GM19452 (cell line): ENCODE measurements around the gene TRIM45.
"Not testable (repeated sequence)": the region's sequence is repeated elsewhere in the genome, so short reads cannot be mapped to it uniquely, and the experiment has no call there.

Experiments
- ATAC-seq: cut with Tn5 transposase; IDR thresholded peaks from one replicate; pipeline ENCODE4 v1.9.1; 2021; ENCODE audit not compliant: unreplicated experiment

TRIM45 gene

DNA sequence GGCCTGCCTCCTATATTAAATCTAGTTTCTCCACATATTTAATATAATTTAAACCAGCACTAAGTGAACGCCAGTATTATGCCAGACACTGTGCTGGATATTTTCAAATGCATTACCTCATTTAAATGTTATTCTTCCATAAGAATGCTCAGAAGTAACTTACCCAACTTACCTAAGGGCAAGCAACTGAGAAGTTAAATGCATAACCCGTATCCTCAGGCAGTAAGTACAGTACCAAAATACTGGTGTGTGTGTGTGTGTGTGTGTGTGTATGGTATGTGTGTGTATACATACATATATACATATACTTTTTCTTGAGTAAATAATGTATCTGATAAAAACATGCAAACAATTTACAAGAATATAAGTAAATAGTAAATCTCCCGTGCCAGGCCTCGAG, 9.0 kb upstream of the TRIM45 start:
- ATAC-seq = no peak

DNA sequence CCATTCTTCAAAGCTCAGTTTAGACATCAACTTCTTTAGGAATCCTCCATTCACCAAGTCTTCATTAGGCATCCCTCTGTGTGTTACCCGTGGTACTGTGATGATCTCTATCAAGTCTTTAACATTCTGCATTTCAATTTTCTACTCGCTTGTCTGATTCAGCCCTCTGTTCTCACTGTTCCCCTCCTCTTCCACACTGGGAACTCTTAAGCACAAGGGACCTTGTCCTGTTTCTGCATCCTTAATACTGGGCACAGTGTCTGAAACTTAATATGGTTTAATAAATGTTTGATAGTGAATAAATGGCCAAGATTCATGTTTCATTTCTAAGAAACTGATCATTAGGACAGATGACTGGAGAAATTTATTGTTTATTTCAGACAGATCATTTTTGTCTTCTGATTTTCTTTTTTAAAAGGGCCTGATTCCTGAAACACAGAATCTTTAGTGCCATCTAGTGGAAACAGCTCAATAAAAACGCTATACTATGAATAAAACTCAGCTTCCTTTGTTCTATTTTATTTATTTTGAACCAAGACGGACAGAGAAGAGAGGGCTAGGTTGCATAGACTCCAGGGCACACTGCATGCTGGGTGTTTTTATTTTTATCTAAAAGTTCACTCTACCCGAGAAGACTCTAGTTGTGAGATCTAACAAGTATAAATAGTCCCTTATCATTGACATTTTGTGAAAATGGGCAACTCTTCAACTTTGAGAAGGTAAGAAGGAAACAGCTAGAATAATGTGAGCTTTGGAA, 7.0 kb upstream of the TRIM45 start:
- ATAC-seq = no peak

DNA sequence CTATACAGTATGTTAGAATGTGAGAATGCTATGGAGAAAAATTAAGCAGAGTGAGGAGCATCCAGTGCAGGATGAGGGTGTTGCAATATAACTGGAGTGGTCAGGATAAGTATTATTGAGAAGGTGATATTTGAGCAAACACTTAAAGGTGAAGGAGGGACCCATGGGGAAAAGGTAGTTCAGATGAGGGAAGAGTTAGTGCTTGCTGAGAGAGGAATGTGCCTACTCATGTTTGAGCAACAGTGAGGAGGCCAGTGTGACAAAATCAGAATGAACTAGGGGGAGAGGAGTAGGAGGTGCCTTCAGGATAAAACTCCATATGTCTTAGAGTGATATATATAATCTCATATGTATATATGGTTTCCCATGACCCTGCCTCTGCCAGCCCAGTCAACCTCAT, 6.2 kb upstream of the TRIM45 start:
- no peak for ATAC-seq

DNA sequence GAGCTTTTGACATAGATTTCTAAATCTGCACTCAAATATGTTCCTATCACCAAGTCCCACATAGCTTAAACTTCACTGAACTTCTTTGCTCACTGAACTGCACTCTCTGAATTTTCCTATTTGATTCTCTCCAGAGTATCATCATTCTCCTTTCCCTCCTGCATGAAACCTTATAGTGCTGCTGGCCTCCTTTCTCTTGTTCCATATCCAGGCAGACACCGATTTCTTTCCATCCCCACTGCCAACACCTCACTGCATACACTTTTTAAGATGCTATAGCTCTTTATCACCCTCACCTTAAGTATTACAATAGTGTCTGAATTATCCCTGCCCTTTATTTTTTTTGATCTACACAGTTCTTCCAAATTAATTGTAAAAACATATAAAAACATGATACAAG, 3.1 kb upstream of the TRIM45 start:
- no peak for ATAC-seq

DNA sequence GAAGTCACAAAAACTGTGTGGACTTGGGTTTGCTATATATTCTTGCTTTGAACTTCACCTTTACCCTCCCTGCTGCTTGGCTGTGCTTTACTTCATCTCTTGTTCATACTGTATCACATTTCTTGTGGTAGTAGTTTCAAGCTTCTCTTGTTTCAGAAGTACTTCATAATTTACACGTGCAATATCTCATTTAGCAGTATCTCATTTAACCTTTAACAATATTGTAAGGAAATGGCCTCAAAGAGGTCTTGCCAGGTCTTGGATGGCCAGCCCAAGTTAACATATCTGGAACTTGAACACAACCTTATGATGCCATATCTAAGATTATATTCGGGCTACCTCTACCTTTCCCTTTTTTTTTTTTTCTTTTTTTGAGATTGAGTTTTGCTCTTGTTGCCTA, 1.7 kb upstream of the TRIM45 start:
- ATAC-seq = no peak

DNA sequence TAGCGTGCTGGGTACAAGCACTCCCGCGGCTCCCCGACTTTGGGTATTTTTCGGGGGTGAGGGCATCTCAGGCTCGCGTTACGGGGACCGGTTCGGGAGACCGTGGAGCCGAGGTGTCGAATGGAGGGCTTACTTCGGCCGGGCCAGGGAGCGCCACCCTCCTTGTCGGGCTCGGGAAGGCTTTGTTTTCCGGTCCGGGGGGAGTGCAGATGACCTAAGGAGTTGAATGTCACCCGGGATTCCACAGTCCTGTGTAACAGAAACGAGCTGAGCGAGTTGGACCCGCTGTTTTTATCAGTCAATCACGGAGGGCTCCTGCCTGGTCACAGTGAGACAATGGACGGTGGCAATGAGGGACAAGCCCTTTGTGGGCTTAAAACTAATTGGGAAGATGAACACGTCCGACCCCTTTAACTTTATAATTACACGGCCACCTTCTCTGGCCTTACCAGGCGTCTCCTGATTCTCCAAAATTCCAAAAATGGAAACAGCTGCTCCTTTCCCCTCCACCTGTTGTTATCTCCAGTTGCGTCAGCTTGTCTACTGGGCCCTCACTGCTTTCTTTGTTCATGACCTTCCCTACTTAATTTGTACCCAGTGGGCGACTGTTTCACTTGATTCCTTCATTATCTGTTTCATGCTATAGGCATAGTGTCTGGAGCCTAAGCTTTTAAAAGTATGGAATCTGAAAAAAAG, 929 bp upstream of the TRIM45 start:
- no peak for ATAC-seq

DNA sequence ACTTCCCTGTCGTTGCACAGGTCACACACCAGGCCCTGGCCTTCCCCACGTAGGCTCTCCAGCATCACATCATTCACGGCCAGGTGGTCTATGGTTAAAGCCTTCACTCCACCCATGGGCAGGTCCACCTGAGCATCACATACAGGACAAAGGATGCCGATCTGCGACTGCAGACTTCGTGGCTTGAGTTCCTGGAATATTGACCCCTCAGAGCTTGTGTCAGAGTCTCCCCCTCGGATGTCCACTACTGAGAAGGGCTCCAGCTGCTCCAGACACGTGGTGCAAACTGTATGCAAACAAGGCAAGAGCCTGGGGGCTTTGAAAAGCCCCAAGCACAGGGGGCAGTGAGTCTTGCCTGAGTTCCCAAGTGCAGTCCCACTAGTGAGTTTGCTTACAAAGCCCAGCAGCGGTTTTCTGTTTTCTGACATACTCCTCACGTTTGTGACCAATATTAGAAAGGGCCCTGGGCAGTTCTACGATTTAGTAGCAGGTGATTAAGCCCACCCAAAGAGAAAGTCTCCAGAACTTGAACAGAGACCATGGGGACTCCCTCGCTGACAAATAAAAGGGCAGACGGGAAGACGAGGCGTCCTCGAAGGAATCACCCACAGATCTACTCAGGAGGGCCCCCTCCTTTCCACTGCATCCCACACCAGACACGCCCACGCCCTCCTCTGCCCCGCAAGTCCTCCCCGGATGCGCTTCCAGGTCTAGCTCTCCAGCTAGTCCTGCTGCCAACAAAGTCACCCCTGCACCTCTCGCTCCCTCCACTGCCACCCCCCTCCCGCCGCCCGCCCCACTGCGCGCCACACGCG, 568 bp downstream of the TRIM45 start:
- no peak for ATAC-seq

DNA sequence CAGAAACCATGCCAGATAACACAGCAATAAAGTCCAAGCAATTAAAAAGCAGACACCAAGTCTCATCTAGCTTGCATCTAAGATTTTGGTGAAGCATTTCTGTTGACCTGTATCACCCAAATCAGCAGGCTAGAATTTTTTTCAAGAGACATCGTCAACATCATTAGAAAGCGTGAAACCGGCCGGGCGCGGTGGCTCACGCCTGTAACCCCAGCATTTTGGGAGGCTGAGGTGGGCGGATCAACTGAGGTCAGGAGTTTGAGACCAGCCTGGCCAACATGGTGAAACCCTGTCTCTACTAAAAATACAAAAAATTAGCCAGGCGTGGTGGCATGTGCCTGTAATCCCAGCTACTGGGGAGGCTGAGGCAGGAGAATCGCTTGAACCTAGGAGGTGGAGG, 2.4 kb downstream of the TRIM45 start:
- ATAC-seq = not testable (repeated sequence)

DNA sequence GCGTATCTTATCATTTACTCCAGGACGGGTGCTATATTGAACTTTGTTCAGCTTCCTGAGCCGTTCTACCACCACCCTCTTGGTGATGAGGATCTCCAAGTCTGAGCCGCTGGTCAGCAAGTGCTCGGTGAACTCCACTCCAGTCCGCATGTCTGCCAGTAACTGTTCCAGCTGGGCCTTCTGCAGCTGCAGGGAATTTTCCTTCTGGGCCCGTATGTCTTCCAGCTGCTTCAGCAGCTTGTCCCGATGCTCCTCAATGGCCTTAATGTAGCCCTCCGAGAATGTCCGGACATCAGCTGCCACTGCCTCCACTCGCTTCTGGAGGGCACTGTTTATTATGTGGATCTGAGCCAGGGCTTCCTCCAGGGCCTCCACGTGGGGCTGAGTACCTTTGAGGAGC, 3.4 kb downstream of the TRIM45 start:
- no peak for ATAC-seq

DNA sequence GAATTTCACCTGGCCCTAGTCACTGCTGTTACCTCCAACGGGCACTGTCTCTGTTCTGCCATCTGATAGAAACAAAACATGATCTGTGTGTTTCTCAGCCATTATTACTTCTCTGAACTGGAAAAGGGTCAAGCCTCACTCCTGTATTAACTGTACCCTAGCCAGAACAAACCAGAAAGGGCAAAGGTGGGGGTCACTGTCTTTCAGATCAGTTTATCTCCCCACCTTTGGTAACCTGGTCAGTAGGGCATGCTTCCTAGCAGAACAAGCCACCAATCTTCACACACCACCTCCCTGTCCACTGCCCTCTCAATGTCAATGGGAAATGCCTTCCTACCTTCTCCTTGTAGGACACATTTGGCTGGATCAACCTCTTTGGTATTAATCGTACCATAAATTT, 3.9 kb downstream of the TRIM45 start:
- ATAC-seq = no peak

DNA sequence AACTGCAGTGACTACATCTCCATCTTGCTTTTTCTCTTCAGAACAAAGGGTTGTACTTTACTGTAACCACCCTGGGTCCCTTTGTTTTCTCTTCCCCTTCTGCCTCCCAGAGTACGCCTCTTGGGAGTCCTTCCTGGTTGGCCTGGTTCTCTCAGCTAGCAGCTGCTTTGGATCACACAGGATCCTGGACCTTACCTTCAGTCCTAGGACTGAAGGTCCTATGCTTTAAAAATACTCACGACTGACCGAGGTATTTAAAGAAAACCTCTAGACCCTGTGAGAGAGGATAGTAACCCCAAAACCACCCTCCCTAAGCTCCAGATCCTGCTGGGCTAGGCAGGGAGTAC, 4.8 kb downstream of the TRIM45 start:
- no peak for ATAC-seq

DNA sequence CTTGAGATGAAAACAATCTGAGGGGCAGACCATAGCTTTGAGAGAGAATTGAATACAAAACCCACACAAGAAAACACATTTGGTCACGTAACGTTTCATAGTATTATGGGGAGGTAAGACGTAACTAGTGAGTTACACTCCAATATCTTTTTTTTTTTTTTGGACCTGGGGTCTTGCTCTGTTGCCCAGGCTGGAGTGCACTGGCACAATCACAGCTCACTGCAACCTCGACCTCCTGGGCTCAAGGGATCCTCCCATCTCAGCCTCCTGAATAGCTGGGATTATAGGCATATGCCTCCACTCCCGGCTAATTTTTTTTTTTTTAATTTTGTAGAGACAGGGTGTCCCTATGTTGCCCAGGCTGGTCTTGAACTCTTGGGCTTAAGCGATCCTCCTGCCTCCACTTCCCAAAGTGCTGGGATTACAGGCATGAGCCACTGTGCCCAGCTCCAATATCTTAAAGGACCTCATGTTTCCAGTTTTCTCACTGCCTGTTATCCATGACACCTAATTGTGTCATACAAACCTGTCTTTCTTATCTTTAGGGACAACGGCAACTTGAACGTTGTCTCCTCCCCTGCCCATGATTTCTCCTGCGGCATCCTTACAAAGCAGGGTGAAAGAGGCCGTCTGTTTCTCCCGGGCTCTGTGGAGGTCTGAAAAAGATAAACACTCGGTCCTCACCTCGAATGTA, 5.3 kb downstream of the TRIM45 start:
- ATAC-seq = no peak

DNA sequence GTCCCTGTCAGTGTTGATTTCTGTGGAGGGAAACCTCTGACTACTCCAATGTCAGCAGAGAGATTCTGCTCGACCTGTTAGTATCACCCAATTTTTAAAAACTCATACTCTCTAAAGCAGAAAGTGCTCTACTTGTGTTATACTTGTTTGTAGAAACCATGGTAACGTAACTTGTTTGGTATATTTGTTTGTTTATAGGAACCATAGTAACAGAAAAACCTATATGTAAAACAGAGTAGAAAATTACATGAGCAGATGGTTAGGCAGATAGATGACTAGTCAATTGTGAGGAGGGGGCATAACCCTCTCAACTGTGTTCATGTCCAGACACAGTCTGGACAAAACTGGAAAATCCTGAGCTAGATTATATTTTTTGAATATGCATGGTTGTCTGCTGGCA, 6.7 kb downstream of the TRIM45 start:
- ATAC-seq = no peak

DNA sequence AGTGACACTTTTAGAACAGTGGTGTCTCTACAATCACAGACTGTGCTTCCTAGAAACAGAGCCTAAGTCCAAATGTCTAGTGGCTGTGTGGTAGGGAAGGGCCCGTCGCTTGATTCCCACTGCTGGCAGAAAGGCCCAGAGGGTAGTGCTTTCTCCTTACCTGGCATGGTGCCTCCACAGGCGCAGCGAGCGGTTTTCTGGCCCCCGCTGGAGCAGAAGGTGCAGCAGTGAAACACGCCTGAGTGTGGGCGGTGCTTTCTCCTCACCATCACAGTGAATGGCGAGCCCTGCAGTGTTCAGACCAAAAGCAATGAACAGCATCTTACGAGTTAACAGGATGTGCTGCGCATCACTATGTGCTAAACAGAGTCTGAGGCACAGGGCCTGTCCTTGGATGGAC, 8.3 kb downstream of the TRIM45 start:
- no peak for ATAC-seq

DNA sequence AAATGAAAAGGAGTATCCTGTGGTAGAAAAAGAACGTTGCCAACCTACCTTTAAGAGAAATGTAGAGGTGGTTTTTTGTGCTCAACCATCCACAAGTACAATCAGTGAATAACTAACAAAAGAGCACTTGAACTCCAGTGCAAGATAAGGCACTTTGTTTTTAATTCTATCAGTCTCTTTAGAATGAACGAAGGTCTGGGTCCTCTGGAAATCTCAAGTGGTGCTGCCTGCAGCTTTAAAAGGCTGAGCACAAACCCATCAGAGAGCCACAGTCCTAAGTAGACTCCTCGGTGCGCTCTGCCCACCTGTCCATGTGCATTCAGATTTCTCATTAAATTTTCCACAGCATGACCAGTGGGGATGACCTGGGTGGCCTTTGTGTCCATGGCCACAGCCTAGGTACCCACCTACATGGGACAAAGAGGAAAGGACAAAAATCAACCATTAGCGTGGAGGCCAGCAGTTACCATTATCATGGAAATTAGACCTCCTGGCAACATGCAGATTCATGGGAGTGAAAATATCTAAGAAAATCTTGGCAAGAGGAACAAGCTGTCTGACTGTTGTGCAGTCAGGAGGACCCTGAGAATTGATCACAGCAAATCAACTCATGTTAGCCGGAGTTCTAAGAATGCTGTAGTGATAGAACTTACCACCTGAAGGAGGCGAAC, 9.4 kb downstream of the TRIM45 start:
- no peak for ATAC-seq

DNA sequence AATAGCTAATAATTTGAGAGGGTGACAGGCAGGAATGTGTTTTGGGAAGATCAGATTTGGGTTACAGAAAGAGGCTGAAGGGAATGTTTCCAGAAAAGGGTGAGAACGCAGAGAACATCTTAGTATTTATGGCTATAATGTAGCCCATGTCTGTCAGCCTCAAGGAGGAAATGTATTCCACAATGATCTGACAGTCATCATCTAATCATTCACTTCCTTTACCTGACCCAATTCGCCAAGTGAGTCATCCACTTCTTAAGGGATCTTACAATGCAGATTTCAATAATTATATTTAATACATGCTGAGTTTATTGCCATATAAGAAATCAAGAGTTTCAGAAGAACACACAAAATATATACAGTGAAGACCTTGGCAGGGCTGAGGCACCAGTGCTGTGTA, 10.8 kb downstream of the TRIM45 start:
- no peak for ATAC-seq

DNA sequence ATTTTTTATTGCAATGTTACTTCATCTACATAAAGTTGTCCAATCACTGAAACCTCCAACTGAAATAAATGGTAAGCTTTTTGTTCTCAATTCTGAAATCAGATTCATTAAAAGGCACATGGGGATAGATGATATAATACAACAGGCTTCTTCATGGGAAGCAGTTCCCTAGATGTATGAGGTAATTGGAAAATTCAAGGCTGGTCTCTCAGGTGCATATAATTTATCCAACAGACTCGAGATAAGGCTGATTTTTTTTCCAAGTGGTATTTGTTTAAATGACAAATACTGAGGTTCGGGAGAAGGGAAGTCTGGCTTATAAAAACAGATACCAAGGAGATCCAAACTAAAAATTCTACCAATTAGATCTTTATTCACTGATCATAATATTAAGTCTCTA, 14.2 kb downstream of the TRIM45 start:
- no peak for ATAC-seq

DNA sequence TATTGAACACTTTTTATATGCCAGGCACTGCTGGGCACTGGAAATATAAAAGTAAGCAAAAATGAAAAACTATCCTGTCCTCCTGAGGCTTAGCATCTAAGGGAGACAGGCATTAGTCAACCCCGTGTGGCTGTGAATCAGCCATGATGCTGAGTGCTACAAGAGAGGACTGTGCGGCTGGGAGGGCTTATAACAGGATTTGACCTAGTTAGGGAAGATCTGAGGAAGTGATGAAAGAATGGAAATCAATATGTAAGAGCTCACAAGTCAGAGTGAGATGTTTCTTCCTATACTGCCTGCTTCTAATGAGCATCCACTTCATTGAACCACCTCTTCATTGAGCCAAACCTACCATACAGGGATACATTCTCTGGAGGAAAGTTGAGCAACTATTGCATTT, 15.1 kb downstream of the TRIM45 start:
- no peak for ATAC-seq

DNA sequence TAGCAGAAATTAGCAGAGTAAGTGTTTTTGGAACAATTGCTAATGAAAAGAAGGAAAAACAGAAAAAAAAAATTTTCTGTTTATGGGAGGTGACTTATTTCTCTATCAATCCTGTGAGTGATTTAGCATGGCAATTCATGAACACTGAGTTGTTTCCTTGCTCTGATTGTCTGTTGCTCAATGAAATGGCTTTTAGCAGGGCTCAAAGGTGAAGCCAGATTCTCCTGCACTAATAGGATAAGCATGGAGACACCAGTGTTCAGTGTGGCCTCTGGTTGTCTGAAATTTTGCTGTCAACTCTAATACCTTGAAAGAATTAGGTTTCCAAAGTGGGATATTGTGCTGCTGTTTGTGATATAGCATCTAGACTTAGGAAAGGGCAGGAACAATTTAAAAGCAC, 15.8 kb downstream of the TRIM45 start:
- ATAC-seq = no peak

DNA sequence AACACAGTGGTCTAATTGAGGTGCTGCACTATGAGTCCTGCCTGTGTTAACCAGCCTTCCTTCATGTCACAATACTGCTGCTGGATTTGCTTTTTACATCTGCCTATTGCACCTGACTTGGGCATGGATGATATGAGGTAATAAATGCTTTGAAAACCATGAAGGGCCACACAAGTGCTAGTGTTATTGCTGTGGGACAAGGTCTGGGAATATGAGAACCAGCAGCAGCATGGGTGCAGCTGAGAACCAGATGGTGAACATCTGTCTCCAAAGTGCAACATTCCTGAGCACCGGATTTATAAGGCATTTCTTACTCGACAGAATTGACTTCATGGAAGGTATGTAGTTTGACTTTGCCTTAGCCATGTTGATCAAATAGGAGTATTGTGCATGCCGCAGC, 16.6 kb downstream of the TRIM45 start:
- no peak for ATAC-seq

DNA sequence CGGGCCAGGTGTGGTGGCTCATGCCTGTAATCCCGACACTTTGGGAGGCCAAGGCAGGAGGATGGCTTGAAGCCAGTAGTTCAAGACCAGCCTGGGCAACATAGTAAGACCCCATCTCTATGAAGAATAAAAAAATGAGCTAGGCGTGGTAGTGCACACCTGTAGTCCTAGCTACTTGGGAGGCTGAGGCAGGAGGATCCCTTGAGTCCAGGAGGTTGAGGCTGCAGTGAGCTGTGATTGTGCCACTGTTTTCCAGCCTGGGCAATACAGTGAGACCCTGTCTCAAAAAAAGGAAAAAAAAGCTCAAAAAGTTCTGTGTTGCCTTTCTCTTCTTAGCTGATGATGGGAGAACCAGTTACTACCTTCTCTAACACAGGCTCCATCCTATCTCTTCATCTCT, 19.7 kb downstream of the TRIM45 start:
- ATAC-seq = not testable (repeated sequence)
